NAMALWA (cell line): ENCODE data around the gene GUCA2B.

Experiments
- DNase-seq: peaks from one replicate; pipeline ENCODE4 v3.0.0-alpha.2; 2015; ENCODE audit warnings: low spot score

The GUCA2B gene

GRCh38 chr1:42165511-42166210 is 12.5 kb downstream of the GUCA2B start:
- DNase-seq = no peak

- DNase-seq = no peak
These were observed 14.6 kb downstream of the GUCA2B start for GRCh38 chr1:42167611-42168390.

- DNase-seq = no peak
These were observed 15.1 kb downstream of the GUCA2B start for GRCh38 chr1:42168391-42168670.

GRCh38 chr1:42168763-42169162 is 15.6 kb downstream of the GUCA2B start:
- DNase-seq = no peak

- no peak for DNase-seq
These were observed 17.8 kb downstream of the GUCA2B start for GRCh38 chr1:42170779-42171621.

- no peak for DNase-seq
These were observed 18.6 kb downstream of the GUCA2B start for GRCh38 chr1:42171679-42172266.

GRCh38 chr1:42172381-42173133 is 19.3 kb downstream of the GUCA2B start:
- no peak for DNase-seq

- peak; percentile 73 for DNase-seq
These were observed 20.1 kb downstream of the GUCA2B start for GRCh38 chr1:42173155-42173933.

GRCh38 chr1:42173961-42174735 is 20.9 kb downstream of the GUCA2B start:
- DNase-seq = no peak

GRCh38 chr1:42175314-42176054 is 22.3 kb downstream of the GUCA2B start:
- no peak for DNase-seq

GRCh38 chr1:42176902-42177519 is 23.8 kb downstream of the GUCA2B start:
- peak; percentile 61 for DNase-seq

GRCh38 chr1:42177541-42177981 is 24.4 kb downstream of the GUCA2B start:
- DNase-seq = no peak

GRCh38 chr1:42178249-42178648 is 25.0 kb downstream of the GUCA2B start:
- DNase-seq = no peak

GRCh38 chr1:42179275-42179674 is 26.1 kb downstream of the GUCA2B start:
- peak; percentile 27 for DNase-seq

GRCh38 chr1:42179900-42180329 is 26.7 kb downstream of the GUCA2B start:
- no peak for DNase-seq

GRCh38 chr1:42181687-42182086 is 28.5 kb downstream of the GUCA2B start:
- DNase-seq = no peak

GRCh38 chr1:42183210-42183956 is 30.2 kb downstream of the GUCA2B start:
- no peak for DNase-seq

- DNase-seq = no peak
These were observed 30.7 kb downstream of the GUCA2B start for GRCh38 chr1:42183957-42184268.
